SW 1271 (cell line): ENCODE measurements around the gene CELF2.

Source experiments
- DNase-seq, 2 experiments: peaks; one replicate each; lab custom pipeline; 2025; lab: John Stamatoyannopoulos, UW

CELF2 gene

GRCh38 chr10:11326913-11327616 lies 309.4 kb downstream of the CELF2 start:
- no peak for DNase-seq

GRCh38 chr10:11328264-11329061 lies 310.8 kb downstream of the CELF2 start:
- DNase-seq, result no peak

- no peak for DNase-seq
Observed at GRCh38 chr10:11329062-11329673, 311.5 kb downstream of the CELF2 start.

- no peak for DNase-seq
Observed at GRCh38 chr10:11330383-11331045, 312.8 kb downstream of the CELF2 start.

- DNase-seq, result no peak
Observed at GRCh38 chr10:11331046-11331577, 313.4 kb downstream of the CELF2 start.

GRCh38 chr10:11331726-11332125 lies 314.1 kb downstream of the CELF2 start:
- no peak for DNase-seq

- no peak for DNase-seq
Observed at GRCh38 chr10:11332846-11333245, 315.2 kb downstream of the CELF2 start.

- DNase-seq, result no peak
Observed at GRCh38 chr10:11334436-11334835, 316.8 kb downstream of the CELF2 start.

- DNase-seq, result no peak
Observed at GRCh38 chr10:11335167-11335652, 317.5 kb downstream of the CELF2 start.

GRCh38 chr10:11335881-11336430 lies 318.3 kb downstream of the CELF2 start:
- no peak for DNase-seq

GRCh38 chr10:11336722-11337162 lies 319.1 kb downstream of the CELF2 start:
- no peak for DNase-seq

GRCh38 chr10:11337516-11337915 lies 319.8 kb downstream of the CELF2 start:
- no peak for DNase-seq

GRCh38 chr10:11338160-11338844 lies 320.6 kb downstream of the CELF2 start:
- DNase-seq, result no peak

- no peak for DNase-seq
Observed at GRCh38 chr10:11339013-11339412, 321.3 kb downstream of the CELF2 start.

GRCh38 chr10:11339660-11340059 lies 322.0 kb downstream of the CELF2 start:
- no peak for DNase-seq

- DNase-seq, result no peak
Observed at GRCh38 chr10:11341283-11341960, 323.8 kb downstream of the CELF2 start.

- DNase-seq, result no peak
Observed at GRCh38 chr10:11344081-11344480, 326.4 kb downstream of the CELF2 start.

GRCh38 chr10:11344550-11344949 lies 326.9 kb downstream of the CELF2 start:
- no peak for DNase-seq

GRCh38 chr10:11345224-11346054 lies 327.8 kb downstream of the CELF2 start:
- DNase-seq, result peak in 1 of 2 experiments; percentile 23
